SW 1271 (cell line): ENCODE measurements around the gene THBS3.
"Not testable (repeated sequence)": the region's sequence is repeated elsewhere in the genome, so short reads cannot be mapped to it uniquely, and the experiment has no call there.

Experiments
- DNase-seq, 2 experiments: peaks; one replicate each; lab custom pipeline; 2025; lab: John Stamatoyannopoulos, UW

The THBS3 gene

GRCh38 chr1:155173478-155174323 lies 34.0 kb downstream of the THBS3 start, which contains the start of gene TRIM46:
Gene TRIM46 (plus strand): TSS chr1:155173849. CDS start chr1:155173967, 118 bp downstream.
- DNase-seq: no peak

DNA sequence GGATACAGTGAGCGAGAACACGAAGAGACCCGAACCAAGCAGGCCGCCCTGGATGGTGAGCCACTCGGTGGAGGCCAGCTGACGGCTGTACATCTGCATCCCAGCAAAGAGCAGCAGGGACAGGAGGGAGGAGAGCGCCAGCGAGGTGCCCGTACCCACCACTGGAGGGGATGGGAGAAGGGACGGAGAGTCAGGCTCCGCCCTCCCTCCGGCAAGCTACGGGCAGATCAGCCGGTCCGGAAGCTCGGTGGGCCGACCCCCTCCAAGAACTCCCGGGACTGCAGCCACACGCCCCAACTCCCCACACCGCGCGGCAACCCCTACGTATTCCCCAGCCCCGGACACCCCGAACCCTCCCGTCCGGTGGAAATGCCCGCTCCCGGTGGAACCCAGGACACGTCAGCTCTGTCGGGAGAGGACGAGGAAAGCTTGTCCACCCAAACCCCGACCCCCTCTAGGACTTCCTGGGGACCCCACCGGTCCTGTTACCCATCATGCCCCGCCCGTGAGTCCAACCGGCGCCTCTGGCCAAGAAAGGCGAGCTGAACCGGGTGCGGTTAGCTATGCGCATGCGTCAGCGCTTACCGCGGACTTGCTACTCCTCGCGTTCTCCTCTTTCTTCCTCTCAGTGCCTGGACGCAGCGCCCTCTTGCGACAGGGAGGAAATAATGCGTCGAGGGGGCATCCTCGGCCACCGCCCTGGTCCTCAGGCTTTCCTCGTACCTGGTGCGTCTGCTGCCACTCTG lies 34.8 kb downstream of the THBS3 start, which contains the start of gene KRTCAP2:
Gene KRTCAP2 (minus strand): TSS at position 573 of the 746 bp plus-strand sequence. CDS start 80 bp downstream, at position 493.
- peak; percentile 68 to 86 for DNase-seq

- DNase-seq: no peak
Measured at GRCh38 chr1:155171836-155172731, 35.6 kb downstream of the THBS3 start.

GRCh38 chr1:155170806-155171205 lies 36.9 kb downstream of the THBS3 start:
- DNase-seq: no peak

GRCh38 chr1:155170101-155170785 lies 37.5 kb downstream of the THBS3 start:
- DNase-seq: no peak

- no peak for DNase-seq
Measured at GRCh38 chr1:155169541-155169940, 38.2 kb downstream of the THBS3 start.

DNA sequence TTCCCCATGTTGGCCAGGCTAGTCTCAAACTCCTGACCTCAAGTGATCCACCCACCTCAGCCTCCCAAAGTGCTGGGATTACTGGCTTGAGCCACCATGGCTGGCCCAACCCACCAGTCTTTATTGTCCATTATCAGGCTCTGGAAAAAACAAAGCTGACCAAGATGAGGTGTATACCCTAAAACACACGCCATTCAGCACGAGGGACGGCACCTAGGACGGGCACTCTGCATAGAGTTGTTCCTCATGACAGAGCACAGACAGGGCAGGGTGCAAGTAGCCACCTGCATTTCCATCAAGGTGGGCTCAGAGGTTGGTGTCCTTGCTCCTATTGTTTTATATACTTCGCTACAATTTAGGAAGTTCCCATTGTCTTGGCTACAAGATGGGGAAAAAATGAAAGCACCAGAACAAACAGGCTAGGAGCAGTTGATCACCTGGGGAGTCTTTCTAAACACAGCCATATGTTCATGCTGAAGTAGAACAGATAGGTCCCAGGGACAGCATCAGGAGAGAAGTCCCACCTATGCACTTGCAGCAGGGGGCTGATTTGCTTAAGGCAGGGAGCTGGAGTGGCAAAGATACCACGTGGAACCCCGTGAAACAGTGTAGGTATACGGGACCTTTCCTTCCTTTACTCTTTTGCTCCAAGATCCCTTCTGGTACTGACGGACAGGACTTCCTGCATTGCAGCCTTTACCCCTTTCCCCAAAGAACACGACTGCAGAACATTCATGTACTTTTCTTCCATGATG lies 39.1 kb downstream of the THBS3 start:
- DNase-seq: no peak

GRCh38 chr1:155168105-155168445 lies 39.6 kb downstream of the THBS3 start:
- not testable (repeated sequence) for DNase-seq

DNA sequence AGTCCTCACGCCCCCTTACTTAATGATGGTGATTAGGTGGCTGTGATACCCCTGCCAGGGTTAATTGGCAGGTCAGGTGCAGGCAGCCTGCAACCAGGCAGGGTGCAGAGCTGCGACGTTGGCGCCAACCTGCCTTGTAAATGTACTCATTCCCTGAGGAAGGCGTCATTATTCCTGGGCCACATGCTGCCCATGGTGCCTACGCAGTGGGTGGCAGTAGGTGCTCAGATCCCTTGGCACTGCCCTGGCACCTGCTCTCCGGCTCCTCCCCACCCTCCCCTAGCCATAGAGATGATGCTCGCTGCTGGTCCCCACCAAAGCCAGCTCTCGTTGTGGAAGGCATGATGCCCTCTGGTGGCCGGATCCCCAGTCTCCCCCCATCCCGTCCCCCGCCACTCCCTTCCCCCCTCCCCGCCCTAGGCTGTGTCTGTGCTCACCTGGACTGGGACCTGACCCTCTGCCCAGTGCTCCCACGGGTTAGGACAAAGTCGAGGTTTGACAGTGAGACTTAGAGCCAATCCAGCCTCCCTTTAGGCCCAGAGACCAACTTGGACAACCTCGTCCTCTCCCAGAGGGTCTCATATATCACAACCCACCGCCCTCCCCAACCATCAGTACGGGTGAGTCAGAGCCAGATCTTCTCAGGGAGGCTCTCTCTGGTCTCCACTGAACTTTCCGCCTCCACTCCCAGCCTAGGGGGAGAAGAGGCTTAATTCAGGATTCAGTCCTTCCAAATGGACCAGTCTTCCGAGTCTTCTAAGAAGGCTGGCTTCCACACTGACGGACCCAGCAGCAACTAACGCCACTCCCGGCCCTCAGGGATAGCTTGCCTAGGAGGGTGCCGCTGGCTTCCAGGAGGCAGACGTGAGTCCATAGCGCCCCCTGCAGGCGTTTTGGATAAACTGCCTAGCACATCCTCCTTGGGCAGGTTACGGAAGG lies 40.3 kb downstream of the THBS3 start:
- peak; percentile 28 to 54 for DNase-seq

DNA sequence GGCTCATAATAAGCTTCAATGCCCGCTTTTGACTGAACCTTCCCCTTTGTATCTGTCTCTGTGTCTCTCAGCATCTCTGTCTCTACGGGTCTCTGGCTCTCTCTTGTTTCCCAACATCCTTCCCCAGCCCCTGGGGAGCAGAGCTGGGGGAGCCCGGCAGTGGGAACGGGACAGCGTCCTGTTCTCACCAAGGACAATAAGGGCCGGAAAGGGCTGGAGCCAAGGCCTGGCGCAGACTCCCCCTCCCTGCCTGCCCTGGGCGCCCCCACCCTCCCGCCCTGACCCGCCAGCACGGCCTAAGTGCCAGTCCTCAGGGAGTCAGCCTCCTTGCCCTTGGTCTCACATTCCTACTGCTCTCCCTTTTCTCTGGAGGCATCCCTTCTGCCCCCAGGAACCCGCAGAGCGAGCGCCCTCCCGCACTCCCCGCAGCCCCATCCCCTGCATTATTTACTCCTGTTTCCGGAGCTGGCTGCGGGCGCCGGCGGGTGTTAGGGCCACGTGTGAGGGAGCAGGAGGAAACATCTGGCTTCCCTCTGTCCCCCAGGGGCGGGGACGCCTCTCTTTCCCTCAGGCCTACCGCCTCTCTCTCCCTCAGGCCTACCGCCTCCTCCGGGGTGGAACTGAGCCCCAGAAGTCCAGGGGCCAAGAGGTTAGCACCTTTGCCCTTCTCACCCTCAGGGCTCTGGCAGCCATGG lies 41.1 kb downstream of the THBS3 start:
- DNase-seq: no peak

GRCh38 chr1:155166051-155166470 lies 41.6 kb downstream of the THBS3 start:
- no peak for DNase-seq

DNA sequence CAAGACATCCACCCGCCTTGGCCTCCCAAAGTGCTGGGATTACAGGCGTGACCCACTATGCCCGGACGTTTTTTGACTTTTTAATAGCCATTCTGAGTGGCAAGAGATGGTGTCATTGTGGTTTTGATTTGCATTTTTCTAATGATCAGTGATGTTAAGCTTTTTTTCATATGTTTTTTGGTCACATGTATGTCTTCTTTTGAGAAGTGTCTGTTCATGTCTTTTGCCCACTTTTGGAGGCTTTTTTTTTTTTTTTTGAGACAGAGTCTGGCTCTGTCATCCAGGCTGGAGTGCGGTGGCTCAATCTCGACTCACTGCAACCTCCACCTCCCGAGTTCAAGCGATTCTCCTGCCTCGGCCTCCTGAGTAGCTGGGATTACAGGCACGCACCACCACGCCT lies 43.1 kb downstream of the THBS3 start:
- DNase-seq: not testable (repeated sequence)

GRCh38 chr1:155163785-155164184 lies 43.9 kb downstream of the THBS3 start:
- DNase-seq: not testable (repeated sequence)

- not testable (repeated sequence) for DNase-seq
Measured at GRCh38 chr1:155162631-155163030, 45.1 kb downstream of the THBS3 start.

DNA sequence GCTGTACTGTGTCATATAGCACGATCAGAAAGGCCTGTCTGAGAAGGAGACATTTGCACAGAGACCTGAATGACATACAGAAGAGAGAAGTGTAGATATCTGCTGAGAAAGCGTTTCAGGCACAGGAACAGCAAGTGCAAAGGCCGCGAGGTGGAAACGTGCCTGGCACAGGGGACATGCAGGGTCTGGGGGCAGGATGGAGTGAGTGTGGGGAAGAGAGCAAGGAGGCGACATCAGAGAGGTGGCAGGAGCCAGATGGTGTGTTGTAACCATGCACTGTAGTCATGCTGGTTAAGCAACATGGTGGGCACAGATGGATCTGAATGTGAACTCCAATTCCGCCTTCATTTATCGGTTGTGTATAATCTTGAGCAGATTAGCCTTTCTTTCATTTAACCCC lies 47.6 kb downstream of the THBS3 start:
- DNase-seq: no peak

DNA sequence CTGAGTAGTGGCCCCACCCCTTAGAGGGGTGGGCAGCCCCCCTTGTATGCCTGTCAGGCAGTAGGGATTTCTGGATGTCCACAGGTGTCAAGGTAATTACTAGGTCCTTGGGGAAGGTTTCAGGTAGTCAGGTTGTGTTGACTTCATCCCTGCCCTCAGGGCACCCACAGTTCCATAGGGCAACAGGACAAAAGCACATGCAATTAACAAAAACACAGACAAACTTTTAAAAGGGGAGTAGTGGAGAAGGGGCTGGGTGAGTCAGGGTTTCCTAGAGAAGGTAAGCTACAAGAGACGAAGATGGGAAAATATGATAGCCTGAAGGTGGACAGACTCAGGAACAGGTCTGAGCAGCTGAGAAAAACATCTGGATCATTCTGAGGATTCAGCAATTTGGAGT lies 48.7 kb downstream of the THBS3 start:
- DNase-seq: no peak

DNA sequence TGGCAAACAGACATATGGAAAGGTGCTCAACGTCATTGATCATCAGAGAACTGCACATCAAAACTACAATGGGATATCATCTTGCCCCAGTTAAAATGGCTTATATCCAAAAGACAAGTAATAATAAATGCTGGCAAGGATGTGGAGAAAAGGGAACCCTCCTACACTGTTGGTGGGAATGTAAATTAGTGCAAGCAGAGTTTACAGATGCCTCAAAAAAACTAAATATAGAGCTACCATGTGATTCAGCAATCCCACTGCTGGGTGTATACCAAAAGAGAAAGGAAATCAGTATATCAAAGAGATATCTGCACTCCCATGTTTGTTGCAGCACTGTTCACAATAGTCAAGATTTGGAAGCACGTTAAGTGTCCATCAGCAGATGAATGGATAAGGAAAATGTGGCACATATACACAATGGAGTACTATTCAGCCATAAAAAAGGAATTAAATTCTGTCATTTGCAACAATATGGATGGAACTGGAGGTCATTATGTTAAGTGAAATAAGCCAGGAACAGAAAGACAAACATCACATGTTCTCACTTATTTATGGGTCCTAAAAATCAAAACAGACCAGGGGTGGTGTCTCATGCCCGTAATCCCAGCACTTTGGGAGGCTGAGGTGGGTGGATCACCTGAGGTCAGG lies 51.6 kb downstream of the THBS3 start:
- DNase-seq: not testable (repeated sequence)
